GM19099 (cell line): Measurements from ENCODE around the gene MSI2.

Source experiments
- POLR2A ChIP-seq: IDR thresholded peaks from 3 replicates; pipeline ENCODE4 v1.6.1; 2011; ENCODE audit warnings: low read depth; ENCODE audit not compliant: insufficient read length; ENCODE audit errors: extremely low read depth

MSI2 gene

DNA sequence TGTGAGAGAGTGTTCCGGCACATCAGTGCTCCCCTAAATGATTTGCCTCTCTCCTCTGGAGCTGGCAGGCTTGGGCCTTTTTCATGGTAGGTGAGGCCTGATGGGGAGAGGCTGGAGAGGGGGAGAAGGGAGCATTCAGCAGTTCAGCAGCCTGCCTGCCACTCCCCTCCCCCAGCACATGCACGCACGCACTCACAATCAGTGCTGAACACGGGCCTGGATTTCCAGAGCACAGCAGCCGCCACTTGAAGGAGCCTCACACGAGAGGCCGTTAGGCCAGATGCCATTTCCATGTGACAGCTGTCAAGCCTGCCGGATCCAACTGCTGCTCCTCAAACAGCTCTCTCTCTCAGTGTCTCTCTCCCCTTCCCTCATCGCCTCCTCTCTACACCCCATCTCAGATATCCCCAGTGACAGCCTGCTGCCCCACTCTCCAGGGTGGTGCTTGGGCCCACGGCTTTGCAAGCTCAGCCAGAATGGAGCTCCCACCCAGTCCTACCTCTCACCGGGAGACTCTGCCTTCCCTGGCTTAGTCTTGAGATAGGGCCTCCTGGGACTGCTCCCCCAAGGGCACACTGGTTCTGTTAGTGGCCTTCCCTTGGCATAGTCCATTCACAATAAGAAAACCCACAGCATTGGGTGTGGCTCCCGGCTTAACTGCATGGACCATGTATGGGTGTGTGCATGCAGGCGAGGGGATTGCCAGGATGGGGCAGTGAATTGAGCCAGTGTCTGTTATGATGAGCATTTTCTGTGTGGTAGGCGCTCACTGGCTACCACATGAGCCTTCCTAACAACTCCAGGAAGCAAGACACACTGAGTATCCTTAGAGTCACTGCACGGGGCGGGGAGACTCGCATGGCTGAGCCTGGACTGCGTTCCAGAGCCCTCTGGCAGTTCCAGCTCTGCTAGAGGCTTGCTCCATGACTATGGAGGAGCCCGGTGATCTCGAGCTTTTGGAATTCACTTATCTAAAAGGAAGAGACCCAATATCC is 262.6 kb downstream of the MSI2 start:
- TF ChIP-seq POLR2A = no peak

DNA sequence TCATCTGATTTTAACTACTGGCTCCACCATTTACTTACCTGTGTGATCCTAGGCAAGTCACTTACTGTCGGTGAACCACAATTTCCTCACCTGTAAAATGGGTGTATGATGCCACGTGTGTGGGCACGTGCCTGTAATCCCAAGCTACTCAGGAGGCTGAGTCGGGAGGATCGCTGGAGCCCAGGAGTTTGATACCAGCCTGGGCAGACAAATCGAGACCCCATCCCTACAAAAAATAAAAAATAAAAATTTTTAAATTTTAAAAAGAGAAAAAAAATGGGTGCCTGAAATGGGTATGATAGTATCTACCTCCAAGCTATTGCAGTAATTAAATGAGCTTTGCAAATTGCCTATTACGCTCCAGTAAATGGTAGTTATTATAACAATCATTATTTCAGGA is 263.5 kb downstream of the MSI2 start:
- no peak for TF ChIP-seq POLR2A

DNA sequence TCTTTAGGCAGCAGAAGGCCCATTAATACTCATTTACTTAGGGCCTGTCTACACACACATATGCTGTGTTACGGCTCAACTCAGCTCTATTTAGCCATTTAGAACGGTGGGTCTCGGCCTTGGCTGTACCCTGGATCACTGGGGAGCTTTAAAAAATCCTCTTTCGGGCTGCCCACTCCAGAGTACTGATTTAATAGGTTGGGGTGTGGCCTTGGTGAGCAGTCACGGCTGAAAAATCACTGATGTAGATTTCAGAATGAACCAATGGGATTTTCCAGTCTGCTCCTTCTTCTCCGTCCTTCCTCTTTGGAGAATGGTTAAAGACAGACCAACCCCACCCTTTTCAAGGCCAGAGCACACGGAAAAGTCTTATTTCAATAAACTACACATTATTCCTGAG is 265.3 kb downstream of the MSI2 start:
- TF ChIP-seq POLR2A = no peak

DNA sequence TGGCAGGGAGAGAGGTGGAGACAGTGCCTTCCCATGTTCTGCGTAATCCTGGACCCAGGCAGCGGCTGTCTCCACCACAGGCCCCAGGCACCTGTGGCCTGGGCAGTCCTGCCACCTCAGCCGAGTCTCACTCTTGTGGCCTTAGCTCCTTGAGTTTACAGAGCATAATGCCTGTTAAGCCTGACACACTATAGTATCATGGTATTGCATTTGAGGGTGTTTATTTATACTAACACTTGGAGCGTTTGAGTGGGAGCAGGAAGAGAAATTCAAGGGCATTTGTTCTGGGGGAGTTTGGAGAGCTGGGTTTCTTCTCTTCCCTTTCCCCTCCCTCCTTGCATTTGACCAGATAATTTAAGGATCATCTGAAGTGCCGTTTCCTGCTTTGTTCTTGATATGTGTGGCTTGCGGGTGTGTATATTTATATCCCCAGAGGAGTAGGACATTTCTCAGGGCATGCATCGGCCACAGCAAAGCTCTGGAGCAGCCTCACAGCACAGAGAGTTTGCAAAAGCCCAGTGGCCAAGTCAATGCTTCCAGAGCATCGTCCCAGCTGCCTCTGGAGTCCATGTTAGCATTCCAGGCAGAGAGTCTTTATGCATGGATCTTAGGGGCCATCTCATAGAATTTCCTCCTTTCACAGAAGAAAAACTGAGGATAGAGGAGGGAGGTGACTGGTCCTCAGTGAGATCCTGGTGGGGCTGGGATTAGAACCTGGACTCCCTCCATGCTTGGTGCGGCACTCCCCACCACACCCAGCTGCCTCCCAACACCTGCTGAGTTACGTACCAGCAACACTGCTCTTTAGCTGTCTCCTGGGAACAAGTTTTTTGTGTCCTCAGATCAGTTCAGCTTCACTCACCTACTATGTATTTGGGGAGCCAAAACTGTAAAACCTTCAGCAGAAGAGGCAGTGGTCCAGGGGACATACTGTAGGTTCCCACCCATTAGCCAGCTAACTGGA is 266.0 kb downstream of the MSI2 start:
- TF ChIP-seq POLR2A = no peak

DNA sequence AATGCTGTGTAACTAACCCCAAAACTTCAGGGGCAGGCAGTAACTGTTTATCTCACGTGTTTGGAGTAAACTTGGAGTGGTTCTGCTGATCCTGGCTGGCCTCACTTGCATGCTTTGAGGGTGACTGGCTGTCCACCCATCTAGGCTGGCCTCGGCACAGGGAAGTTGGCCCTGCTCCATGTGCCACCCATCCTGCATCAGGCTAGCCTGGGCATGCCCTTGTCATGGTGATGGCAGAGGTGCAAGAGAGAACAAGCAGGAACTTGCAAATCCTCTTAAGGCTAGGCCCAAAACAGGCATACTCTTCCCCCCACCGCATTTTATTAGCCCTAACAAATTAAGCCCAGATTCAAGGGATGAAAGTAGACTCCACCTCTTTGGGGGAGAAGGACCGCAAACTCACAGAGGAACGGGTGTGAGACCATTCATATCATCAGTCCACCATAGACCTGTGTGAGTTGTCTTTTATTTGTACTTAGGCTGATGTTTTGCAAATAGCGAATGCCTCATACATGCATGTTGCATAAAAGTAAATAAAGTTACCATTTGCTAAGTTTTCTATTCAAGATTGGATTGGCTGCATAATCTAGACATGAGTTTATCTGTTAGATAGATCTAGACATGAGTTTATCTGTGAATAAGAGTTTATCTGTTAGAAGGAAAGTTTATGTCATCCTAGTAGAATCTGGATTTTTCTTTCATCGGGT is 267.8 kb downstream of the MSI2 start:
- TF ChIP-seq POLR2A = no peak

DNA sequence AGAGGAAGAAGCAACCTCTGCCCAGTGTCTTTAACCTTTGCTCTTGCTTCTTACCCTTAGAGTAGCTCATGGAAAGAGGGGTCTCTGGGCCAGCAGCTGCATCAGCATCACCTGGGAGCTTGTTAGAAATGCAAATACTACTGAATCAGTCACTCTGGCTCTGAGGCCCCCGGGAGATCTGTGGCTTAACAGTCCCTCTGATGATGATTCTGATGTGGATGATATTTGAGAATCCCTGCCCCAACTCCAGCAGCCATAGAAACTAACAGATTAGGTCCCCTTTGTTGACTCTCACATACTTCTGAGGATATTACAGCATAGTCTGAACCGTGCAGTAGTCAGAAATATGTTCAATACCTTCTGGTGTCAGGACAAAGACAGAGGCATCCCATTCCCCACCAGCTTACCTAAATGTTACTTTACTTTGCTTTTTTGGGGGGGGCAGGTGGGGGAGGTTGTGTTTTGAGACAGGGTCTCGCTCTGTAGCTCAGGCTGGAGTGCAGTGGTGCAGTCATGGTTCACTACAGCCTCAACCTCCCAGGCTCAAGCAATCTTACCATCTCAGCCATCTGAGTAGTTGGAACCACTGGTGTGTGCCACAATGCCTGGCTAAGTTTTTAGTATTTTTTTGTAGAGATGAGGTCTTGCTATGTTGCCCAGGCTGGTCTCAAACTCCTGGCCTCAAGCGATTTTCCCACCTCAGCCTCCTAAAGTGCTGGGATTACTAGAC is 268.7 kb downstream of the MSI2 start:
- no peak for TF ChIP-seq POLR2A

DNA sequence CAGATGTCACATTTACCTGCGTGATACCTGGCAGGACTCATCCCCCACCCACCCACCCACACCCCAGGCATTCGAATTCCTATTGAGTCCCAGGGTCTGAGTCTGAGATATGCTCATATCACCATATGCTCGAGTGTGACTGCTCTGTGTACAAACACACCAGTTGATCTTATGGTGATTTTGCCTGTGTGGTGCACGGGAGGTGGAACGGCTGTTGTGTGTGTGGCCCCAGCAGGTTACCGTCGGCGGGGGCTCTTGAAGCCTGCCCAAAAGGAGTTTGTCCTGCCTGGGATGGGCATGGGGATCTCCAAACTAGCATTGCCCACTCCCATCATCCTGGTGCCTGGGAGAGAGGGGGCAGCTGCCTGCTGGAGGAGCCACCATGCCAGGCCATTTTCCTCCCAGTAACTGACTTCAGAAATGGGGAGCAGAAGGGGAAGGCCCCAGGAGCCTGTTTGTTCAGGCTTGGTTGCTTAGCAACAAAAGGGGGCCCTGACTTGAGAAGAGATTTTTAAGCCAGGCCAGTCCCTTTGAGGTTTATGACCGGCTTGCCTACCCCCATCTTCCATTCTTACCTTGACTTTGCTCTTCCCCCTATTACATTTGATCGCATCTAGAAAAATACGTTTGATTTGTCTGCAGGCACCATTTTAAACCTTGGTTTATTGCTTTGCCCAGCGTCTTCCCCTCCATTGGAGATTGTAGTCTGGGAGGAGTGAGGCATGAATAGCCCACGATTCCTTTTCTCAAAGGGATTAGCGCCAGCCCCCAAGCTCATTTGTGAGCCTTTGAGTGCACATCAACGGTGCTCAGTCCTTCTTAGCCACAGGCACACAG is 271.1 kb downstream of the MSI2 start:
- TF ChIP-seq POLR2A = no peak

DNA sequence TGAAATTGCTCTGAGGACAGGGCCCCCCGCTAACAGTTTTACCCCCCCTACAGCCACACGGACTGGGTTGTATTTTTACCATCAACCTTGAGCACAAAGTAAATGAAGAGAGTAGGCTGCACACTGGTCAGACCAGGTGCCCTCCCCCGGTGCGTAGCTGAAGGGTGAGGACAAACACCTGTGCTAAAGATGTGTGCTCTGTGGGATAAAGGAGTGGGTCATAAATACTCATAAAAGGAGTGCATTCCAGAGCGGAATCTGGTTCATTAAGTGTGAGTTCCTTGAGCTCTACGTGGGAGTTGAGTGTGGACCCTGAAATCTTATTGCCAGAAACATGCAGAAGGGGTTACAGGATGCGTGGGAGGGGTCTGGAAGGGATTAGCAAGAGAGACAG is 271.7 kb downstream of the MSI2 start:
- TF ChIP-seq POLR2A = no peak

DNA sequence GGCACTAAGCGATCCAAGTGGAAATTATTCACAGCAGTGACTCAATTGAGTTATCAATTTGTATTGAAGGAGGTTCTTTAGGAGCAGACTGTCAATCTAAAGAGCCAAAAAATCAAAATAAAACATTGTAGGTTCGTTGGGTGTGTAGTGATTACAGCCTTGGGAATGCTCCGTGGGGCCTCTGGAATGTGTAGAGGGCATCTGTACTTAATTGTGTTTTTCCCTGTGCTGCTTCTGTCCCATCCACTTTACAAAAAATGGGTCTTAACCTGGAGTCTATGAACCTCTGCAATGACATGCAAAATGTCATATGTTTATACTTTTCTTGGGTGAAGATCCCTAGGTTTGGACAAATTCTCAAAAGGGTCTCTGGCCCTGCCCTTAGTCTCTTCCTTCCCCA is 273.7 kb downstream of the MSI2 start:
- no peak for TF ChIP-seq POLR2A

DNA sequence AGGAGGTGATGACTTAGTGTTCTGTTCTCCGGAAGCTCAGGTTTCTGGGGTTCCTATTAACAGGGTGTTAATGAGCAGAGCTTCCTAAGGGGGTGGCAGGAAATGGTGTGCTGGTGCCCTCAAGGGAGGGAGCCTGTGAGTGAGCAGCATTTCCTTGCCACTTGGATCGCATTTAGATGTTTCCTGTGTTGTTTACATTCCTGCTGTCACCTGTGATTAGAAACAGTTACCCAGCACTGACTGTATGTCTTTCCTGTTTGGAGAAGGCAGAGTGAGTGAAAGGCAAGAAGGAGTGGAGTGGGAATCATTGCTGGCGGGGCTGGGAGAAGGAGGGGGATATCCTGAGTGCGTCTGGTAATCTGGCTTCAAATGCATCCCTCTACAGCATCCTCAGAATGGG is 274.2 kb downstream of the MSI2 start:
- TF ChIP-seq POLR2A = no peak

DNA sequence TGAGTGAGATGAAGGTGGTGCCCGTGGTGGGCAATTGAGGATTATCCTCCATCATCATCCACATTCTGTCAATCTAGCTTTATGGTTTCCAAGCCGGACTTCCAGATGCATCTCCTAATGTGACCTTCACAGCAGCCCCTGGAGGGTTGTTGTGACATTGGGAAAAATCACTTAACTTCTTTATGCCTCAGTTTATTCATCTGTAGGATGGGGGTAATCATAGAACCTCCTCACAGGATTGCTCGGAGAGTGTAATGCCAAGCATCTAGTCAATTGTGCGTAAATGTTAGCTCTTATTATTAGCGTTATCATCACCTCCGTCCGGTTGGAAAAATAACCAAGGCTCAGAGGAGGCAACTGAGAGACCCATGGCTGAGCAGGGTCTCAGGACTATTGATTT is 274.8 kb downstream of the MSI2 start:
- no peak for TF ChIP-seq POLR2A

DNA sequence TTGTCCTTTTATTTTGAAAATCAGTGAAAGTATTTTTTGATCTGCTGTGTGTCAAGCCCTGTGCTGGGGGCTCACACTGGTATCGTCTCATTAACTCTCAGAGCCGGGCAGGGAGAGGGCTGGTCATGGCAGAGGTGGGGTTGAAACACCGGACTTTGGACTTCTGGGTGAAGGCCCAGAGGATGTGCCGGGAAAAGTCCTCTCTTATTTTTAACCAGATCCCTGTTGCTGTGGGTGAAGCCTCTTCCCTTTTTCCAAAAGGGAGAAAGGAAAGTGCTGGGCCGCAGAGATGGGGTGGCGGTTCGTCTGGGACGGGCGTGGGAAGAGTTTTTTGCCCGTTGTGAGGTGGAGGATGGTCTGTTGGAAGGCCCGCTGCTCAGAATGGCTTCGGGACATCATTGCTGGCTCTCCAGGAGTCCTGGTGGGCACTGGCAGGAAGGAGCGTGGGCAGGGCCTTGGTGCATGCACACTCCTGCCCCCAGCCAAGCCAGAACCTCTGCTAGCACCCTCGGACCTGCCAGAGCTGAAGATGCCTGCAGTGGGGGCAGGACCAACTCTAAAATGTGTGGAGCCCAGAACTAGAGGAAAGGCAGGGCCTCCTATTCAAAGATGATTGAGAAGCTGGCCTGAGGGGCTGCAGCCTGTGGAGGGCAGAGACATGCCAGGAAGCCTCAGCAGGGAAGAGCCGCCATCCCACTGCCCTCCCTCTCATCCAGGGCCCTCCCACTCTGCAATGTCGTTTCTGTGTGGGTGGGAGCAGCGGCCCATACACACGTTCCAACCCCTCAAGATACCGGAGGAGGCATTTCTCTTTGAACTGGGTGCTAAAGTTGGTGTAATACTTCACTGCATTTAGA is 275.6 kb downstream of the MSI2 start:
- no peak for TF ChIP-seq POLR2A
